GM18526 (cell line): Measurements from ENCODE around the gene GSTM2.

ENCODE experiments used
- POLR2A ChIP-seq: IDR thresholded peaks from 3 replicates; pipeline ENCODE4 v1.6.1; 2011; ENCODE audit not compliant: insufficient read length; ENCODE audit errors: extremely low read depth

Gene GSTM2

GRCh38 chr1:109655615-109656519, 12.0 kb upstream of the GSTM2 start, which contains the start of gene GSTM4:
Gene GSTM4, plus strand, starts transcription at chr1:109656099. Its CDS starts 291 bp downstream, at chr1:109656390.
- peak; percentile 55 for TF ChIP-seq POLR2A

DNA sequence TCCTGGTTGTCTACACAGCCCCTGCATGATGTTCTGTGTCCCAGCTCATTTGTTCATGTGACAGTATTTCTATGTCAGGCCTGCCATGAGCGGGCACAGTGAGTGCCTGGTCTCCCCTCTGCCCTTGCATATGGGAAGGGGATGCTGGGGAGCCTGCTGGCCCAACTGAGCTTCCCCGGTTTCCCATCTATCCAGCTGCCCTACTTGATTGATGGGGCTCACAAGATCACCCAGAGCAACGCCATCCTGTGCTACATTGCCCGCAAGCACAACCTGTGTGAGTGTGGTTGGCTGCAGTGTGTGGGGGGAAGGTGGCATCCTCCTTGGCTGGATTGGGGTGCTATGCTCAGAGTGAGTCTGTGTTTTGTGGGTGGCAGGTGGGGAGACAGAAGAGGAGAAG, 10.5 kb upstream of the GSTM2 start:
- no peak for TF ChIP-seq POLR2A

DNA sequence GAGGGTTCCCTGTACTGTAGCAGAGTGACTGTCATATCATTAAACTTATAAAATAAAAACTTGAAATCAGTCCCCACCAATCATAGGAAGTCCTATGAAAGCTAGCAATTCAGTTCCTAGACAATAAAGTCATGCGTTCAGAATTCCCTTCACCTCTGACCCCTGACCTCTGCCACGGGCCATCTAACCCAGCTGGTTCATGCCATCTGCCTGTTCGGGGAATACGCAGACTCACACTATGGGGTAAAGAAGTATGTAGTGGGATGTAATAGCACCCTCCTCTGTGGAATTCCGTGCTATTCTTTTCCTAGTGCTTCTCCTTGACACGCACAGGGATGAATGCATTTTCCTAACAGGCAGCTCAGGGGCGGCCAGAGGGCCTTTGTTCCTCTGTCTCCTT, 9.9 kb upstream of the GSTM2 start:
- no peak for TF ChIP-seq POLR2A

- no peak for TF ChIP-seq POLR2A
These were observed 9.3 kb upstream of the GSTM2 start for GRCh38 chr1:109658533-109659042.

DNA sequence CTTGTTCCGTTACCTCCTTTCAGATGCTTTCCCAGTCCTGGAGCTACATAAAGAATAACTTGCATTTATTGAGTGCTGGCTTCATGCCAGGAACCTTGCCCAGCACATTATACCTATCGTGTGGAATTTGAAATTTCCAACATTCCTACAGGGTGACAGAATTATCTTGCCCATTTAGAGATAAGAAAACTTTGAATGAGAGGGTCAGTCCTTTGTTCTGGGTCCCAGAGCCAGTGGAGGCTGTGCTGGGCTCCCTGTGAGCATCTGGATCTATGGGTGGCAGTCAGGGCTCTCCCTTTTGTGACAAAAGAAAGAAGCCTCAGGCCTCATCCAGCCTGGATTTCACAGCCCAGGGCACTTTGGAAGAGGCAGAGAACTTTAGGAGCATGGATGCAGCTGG, 8.7 kb upstream of the GSTM2 start:
- TF ChIP-seq POLR2A, result no peak

GRCh38 chr1:109659997-109660690, 7.7 kb upstream of the GSTM2 start:
- no peak for TF ChIP-seq POLR2A

DNA sequence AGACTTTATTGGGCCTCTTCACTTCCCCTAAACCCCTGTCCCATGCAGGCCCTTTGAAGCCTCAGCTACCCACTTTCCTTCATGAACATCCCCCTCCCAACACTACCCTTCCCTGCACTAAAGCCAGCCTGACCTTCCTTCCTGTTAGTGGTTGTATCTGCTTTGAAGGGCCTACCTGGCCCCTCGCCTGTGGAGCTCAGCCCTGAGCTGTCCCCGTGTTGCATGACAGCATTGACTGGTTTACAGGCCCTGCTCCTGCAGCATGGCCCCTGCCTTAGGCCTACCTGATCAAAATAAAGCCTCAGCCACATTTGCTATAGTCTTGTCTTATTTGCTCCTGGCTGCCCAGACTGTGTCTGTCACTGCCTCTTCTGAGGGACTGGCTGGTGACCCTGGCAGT, 6.5 kb upstream of the GSTM2 start:
- no peak for TF ChIP-seq POLR2A

- no peak for TF ChIP-seq POLR2A
These were observed 3.2 kb upstream of the GSTM2 start for GRCh38 chr1:109664671-109665070.

DNA sequence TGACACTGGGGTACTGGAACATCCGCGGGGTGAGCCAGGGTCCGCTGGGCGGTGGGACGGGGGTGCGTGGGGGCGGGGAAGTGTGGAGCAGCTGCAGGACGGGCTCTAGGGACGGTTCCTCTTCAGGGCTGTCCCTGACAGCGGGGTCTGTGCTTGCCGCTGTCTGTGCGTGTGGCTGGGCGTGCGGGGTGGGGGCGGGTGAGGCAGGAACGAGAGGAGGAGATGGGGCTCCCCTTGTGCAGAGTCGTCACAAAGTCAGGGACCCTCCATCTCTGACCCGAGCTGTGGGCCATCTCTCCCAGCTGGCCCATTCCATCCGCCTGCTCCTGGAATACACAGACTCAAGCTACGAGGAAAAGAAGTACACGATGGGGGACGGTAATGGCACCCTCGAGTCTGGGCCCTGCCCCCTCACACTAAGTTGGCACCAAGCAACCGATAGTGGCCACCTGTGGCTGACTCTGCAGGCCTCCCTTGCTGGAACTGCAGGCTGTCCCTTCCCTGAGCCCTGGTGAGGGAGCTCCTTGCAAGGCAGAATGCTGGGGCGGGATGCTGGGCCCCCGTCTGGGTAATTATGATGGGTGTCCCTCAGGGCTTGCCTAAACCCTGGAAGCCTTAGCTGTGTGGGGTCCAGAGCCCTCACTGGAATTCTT, 392 bp downstream of the GSTM2 start:
- TF ChIP-seq POLR2A, result no peak

DNA sequence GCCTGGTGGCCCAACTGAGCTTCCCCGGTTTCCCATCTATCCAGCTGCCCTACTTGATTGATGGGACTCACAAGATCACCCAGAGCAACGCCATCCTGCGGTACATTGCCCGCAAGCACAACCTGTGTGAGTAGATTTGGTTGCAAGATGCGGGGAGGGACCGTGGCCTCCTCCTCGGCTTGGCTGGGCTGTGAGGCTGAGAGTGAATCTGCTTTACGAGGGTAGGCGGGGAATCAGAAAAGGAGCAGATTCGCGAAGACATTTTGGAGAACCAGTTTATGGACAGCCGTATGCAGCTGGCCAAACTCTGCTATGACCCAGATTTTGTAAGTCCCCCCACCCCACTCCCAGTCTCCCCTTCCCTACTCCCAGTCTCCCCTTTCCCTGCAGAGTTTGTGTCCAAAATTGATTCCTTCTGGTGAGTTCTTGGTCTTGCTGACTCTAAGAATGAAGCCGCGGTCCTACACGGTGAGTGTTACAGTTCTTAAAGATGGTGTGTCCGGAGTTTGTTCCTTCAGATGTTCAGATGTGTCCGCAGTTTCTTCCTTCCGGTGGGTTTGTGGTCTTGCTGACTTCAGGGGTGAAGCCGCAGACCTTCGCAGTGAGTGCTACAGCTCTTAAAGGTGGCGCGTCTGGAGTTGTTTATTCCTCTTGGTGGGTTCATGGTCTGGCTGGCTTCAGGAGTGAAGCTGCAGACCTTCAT, 1.5 kb downstream of the GSTM2 start:
- no peak for TF ChIP-seq POLR2A

- no peak for TF ChIP-seq POLR2A
These were observed 3.2 kb downstream of the GSTM2 start for GRCh38 chr1:109671067-109671466.

- TF ChIP-seq POLR2A, result no peak
These were observed 9.6 kb downstream of the GSTM2 start for GRCh38 chr1:109677459-109677858.

DNA sequence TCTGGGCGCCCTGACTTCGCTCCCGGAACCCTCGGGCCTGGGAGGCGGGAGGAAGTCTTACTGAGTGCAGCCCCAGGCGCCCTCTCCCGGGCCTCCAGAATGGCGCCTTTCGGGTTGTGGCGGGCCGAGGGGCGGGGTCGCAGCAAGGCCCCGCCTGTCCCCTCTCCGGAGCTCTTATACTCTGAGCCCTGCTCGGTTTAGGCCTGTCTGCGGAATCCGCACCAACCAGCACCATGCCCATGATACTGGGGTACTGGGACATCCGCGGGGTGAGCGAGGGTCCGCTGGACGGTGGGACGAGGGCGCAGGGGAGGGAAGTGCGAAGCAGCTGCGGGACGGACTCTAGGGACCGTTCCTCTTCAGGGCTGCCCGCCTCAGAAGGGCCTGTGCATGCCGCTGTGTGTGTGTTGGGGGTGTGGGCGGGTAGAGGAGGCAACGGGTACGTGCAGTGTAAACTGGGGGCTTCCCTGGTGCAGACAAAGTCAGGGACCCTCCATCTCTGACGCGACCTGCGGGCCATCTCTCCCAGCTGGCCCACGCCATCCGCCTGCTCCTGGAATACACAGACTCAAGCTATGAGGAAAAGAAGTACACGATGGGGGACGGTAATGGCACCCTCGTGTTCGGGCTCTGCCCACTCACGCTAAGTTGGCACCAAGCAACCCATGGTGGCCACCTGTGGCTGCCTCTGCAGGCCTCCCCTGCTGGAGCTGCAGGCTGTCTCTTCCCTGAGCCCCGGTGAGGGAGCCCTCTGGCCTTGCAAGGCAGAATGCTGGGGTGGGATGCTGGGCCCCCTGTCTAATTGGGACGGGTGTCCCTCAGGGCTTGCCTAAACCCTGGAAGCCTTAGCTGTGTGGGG, 20.0 kb downstream of the GSTM2 start, which contains the start of gene GSTM1:
TSS of gene GSTM1 (plus strand) at position 177 of the 859 bp plus-strand sequence. CDS start at position 234, 57 bp downstream.
- TF ChIP-seq POLR2A, result no peak

GRCh38 chr1:109689844-109690405, 22.1 kb downstream of the GSTM2 start:
- no peak for TF ChIP-seq POLR2A

- no peak for TF ChIP-seq POLR2A
These were observed 23.9 kb downstream of the GSTM2 start for GRCh38 chr1:109691759-109692158.
